T follicular helper cell (primary cell): Measurements from ENCODE around the gene SH3TC1.

ENCODE experiments used
- DNase-seq: peaks from one replicate; pipeline ENCODE4 v3.0.0-alpha.2; 2020; ENCODE audit warnings: low read depth

Gene SH3TC1

GRCh38 chr4:8262637-8263322 is 63.7 kb downstream of the SH3TC1 start:
- no peak for DNase-seq

GRCh38 chr4:8263397-8263796 is 64.3 kb downstream of the SH3TC1 start:
- no peak for DNase-seq

DNA sequence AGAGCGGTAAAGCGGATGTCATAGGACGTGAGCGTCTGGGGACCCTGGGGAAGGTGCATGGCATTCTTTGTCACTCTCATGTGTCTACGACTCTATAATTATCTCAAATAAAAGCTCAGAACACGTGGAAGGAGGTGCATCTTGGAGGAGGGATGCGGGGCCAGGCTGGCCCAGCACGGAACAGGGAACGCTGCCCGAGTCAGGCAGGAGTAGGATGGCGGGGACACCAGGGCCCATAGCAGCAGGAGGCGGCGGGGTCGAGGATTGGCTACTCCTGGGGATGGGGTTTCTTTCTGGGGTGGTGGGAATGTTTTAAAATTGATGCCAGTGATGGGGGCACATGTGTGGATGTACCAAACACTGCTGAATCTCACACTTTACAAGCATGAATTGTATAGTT is 65.0 kb downstream of the SH3TC1 start:
- no peak for DNase-seq

GRCh38 chr4:8265171-8265929 is 66.3 kb downstream of the SH3TC1 start:
- no peak for DNase-seq

DNA sequence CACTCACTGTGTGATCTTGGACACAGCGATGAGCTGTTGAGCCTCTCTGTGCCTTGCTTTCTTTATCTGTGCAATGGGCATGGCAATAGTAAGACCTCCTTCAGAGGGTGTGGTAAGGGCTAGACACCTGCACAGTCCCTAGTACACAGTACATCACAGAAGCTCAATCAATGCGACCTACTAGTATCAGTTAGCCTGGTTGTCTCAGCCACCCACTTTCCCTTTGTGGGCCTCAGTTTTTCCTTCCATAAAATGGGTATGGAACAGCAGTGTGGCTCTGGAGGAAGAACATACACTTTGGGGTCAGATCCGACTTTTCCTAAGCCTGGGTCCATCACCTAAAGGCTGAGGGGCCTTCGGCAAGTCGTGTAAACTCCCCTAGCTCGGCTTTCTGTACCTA is 67.0 kb downstream of the SH3TC1 start:
- DNase-seq, result no peak

- DNase-seq, result no peak
Observed at GRCh38 chr4:8266508-8266907, 67.4 kb downstream of the SH3TC1 start.

DNA sequence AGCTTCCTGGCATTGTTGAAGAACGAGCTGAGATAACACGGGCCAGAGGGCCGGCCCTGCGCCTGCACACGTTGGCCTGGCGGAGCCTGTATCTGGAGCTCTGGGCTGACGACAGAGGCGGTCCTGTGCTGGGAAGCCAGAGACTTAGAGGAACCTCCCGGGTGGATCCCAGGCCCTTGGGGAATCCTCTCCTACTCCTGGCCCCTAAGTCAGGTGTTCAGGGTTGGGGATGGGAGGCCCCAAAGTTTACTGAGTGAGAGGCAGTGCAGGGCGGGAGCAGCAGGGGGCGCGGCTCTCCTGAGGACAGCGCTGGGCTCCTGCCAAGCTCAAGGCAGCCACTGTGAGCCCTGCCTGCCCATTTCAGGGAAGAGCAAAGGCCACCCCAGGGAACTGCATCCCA is 68.0 kb downstream of the SH3TC1 start:
- no peak for DNase-seq

DNA sequence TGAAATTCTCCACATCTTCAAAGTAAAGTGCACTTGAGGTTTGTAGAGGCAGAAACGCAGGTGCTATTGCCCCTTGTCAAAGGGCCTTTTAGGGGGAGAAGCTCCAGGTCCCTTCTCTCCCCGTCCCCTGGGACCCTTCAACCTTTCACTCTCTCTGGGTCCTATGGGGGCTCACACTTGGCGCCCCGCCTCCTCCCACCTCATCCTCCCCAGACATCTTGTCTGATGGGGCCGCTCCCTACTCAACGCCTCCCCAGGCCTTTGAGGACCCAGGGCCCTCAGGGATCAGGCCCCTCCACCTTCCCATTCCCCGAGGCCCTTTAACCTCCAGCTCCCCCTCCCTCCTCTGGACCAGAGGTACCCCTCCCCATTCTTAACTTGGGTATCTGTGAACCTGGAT is 69.1 kb downstream of the SH3TC1 start:
- DNase-seq, result no peak

GRCh38 chr4:8268901-8269534 is 69.9 kb downstream of the SH3TC1 start:
- no peak for DNase-seq

- no peak for DNase-seq
Observed at GRCh38 chr4:8269535-8270417, 70.7 kb downstream of the SH3TC1 start, which contains the start of gene HTRA3. Gene HTRA3 (plus strand): TSS chr4:8269754. CDS start chr4:8269969, 215 bp downstream.

GRCh38 chr4:8270418-8270771 is 71.3 kb downstream of the SH3TC1 start:
- DNase-seq, result no peak

- DNase-seq, result no peak
Observed at GRCh38 chr4:8270912-8271815, 72.1 kb downstream of the SH3TC1 start.

DNA sequence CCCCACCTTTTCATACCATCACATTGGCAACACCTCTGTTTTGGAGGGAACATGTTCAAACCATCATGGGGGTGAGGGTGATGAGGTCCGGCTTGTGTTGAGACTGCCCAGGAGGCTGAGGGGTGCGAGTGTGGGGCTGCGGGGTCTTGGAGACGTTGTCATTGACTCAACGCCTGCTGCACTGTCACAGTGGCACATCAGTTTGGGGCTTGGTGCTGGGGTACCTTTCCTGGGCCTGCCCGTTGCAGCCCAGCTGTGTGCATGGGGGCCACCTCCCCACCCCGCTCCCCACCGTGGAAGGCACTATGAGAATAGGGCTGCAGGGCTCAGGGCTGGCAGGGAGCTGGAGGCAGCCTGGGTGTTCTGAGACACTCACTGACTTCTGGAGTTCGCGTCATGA is 72.7 kb downstream of the SH3TC1 start:
- DNase-seq, result no peak

- no peak for DNase-seq
Observed at GRCh38 chr4:8272472-8273428, 73.7 kb downstream of the SH3TC1 start.

DNA sequence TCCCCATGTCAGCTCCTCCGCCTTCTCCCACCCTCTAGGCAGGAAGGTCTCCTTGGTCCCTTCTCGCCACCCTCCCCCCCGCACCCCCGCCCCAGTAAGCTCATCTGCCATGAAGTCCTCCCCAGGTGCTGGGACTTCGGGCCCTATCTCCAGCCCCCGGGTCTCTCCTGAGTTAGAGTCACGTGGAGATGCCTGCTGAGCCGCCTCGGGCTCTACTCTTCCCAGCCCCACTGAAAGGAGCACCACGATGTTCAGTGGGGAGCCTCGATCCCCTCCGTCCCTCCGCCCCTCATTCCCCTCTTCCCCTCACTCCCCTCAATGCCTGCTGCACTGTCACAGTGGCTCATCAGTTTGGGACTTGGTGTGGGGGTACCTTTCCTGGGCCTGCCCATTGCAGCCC is 74.4 kb downstream of the SH3TC1 start:
- no peak for DNase-seq

- DNase-seq, result no peak
Observed at GRCh38 chr4:8274066-8274652, 75.1 kb downstream of the SH3TC1 start.

- DNase-seq, result no peak
Observed at GRCh38 chr4:8274765-8275547, 75.9 kb downstream of the SH3TC1 start.

GRCh38 chr4:8275548-8275910 is 76.4 kb downstream of the SH3TC1 start:
- no peak for DNase-seq
